ENCODE results near the gene RREB1.

Gene RREB1

DNA sequence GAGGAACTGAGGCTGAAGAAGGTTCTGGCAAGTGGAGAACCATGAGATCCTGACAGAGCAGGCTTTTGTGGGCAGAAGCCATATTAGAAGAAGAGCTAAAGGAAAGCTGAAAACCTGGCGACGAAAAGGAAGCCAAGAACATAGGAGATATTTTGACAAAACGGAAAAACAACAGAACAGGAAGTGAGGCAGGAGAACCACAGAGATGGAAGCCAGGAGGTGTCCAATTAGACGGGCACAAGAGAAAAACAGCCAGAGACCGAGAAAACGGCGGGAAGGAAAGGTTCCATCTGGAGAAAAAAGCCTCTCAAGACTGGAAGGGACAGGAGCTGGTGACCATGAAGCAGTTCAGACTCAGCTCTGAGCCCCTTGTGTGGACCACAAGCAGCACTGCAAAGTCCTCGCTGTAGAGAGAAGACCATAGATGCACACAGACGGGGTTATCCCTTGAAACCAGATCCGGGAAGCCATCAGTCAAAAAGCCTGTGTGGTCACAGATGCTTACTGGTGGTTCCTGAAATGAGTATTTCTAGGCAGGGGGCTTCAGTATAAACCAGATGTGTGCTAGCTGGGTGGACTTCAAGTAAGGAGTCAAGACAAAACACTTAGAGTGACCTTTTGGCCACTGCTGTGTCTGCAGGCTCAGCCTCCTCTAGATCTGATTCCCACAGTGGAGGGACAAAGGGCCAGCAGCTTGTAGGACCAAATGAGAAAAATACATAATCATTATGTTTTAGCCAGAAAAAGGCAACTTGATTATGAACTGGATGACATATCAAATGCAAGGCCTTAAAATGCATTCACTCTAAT, 174.5 kb downstream of the RREB1 start:
- DNase-seq (ENCODE audit: low read depth in 4 of 4, low spot score in 1 of 4): no peak

DNA sequence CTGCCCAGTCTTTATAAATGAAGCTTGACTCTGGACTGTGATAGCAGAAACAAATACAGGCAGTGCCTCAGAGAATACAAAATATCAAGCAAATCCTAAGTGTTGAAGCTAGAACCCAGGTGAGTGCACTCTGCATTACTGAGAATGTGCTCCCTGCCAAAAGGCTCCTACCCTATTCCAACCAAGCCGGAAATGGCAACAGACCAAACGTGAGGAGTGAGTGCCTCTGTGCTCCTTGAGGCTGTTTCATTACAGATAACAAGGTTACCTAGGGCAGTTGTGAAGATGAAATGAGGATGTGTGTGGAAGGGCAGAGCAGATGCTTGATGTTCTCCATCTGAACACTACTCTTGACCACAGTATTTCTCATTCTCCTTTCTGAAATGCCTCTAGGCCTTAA, 175.9 kb downstream of the RREB1 start:
- DNase-seq (ENCODE audit: low read depth in 4 of 4, low spot score in 1 of 4): no peak

DNA sequence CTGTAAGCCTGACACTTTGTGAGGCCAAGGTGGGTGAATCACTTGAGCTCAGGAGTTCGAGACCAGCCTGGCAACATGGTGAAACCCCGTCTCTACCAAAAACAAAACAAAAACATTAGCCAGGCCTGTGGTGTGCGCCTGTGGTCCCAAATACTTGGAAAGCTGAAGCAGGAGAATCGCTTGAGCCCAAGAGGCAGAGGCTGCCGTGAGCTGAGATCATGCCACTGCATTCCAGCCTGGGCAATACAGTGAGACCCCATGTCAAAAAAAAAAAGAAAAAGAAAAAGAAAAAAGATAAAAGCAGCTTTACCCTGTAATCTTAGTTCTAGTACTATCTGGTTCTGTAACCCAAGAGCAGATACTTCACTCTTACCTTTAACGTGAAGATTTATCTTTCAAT, 177.7 kb downstream of the RREB1 start:
- no peak for DNase-seq (ENCODE audit: low read depth in 4 of 4, low spot score in 1 of 4)

DNA sequence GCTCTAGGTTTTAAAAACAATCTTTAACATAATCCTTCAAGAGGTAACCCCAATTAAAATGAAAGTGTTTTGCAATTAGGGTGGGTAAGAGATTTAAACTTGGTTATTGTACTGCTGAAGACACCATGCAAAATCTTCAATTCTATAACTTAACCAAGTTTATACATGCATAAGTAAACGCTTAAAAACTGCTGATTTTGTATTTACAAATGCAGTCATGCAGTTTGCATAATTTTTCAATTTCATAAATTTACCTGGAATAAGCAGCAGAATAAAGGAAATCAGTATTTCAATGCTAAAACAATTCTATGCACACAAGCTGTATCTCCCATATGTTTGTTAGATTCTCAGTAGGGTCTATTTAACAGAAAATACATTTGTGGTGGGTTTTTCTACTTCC, 182.3 kb downstream of the RREB1 start:
- DNase-seq (ENCODE audit: low read depth in 4 of 4, low spot score in 1 of 4): no peak

DNA sequence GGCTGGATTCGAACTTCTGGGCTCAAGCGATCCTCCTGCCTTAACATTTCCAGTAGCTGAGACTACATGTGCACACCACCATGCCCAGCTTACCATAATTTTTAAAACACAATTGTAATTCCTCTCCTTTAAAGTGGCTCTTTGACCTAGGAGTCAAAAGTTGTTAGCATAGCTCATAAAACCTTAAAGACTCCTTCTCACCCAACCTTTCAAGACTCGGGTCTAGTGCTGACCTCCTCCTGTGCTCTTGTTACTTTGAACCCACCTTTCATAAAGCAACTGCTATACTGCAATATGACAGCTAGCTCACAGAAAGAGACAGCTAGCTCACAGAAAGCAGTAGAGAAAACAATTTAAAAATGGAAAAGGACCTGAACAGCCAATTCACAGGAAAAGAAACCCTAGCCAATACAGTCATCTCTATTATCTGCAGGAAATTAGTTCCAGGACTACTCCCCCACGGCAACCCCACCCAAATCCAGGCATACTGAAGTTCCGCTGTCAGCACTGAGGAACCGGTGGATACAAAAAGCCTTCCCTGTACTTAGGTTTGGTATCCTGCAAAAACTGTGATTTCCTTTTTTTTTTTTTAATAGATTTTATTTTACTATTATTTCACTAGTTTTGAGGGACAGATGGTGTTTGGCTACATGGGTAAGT, 185.0 kb downstream of the RREB1 start:
- no peak for DNase-seq (ENCODE audit: low read depth in 4 of 4, low spot score in 1 of 4)

DNA sequence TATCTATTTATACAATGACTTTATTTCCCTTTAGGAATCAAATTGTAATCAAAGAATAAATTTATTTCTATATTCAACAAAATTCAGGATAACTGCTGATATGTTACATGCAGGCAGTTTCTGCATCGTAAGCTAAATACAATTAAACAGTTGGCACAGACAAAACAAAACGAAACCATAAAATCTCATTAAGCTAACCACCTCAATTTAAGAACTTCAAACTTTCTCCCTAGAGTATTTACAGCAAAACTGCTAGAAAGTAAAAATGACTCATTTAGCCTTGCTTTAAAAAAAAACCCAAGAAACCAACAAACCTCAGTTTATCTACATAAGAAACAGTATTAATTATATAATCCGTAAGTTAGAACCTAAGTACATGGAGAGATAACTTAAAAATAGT, 188.2 kb downstream of the RREB1 start:
- DNase-seq (ENCODE audit: low read depth in 4 of 4, low spot score in 1 of 4): no peak

DNA sequence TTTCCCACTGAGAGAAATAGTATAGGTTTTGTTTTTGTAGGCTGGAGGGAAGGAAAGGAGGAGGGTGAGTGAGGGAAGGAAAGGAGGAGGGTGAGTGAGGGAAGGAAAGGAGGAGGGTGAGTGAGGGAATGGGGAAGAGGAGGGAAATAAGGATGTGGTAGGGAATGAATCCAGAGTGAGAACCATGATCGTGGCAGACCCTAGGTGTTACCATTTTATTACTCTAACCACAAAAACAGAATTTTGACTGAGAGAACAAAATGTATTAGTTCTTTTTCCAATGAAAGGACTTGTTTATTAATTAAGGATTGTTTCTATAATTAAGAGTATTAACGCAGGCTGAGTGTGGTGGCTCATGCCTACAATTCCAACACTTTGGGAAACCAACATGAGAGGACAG, 188.8 kb downstream of the RREB1 start:
- no peak for DNase-seq (ENCODE audit: low read depth in 4 of 4, low spot score in 1 of 4)

DNA sequence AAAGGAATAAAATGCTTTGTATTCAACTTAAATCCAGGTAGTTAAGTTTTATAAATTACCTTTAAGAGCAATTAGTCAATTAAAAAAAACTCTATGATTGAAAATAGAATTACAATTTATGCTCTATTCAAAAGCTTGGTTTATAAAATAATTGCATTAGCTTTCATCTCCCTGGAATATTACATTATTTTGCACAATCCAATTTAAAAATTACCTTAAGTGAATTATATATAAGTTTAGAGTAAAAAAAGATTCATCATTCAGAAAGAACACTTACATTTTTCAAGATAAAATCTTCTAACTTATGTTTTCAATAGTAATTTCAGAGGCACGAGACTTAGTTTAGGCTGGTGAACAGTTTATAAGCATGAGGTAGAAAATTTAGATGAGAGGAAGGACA, 190.4 kb downstream of the RREB1 start:
- DNase-seq (ENCODE audit: low read depth in 4 of 4, low spot score in 1 of 4): no peak

DNA sequence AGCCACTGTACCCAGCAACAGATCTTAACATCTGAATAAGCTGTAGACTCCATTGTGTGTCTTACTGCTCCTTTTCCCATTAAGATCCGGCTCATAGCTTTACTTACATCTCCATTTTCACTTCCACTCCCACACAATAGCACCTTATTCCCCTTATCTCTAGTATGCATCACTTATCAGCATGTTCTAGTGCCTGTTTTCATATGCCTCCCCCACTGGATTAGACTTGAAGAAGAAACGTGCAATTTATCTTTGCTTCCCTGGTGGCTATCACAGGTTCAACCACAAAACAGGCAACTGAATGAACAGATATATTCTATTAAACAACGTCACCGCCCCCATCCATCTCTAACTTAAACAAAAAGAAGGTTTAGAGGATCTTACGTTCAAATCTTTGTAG, 193.2 kb downstream of the RREB1 start:
- no peak for DNase-seq (ENCODE audit: low read depth in 4 of 4, low spot score in 1 of 4)

Data from stimulated activated CD4-positive, alpha-beta T cell treated with anti-CD3 and anti-CD28 coated beads, Interleukin-1b, Interleukin-23, amount 100 ng/mL, for 24 hours (primary cell).